Measurements from ENCODE around the gene CLCN3. TPM values are rescaled to one million over a fixed set of nuclear protein-coding genes. Genes with fewer than 3 reads are reported as not detected.

CLCN3 gene
- total and polyA plus RNA-seq, 7 donors = 7.9 to 32.3 (median 24.3) TPM

DNA sequence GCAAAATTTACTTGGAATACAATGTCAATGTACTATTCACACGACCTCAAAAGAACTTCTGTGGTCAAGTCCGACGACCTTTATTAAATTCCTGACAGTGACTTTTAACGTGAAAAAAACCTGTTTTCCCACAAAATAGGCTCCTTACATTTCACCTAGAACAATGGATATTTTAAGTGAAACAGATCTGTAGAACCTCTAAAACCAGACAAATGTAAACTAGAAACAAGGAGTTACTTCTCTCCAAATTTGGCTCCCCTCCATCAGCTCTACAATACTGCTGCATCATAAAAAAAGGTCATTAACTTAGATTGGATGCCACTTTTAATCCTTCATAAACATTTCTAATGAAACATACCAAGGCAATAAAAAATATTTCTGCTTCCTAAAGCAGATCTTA lies 9.2 kb upstream of the CLCN3 start:
- DNase-seq (no peak), ATAC-seq (no peak)
- Histone ChIP-seq H3K4me1 (peaks cover 17% of the 10 kb centered on the region), H3K36me3 (ENCODE audit: insufficient read depth in 1 of 2, low read depth in 1 of 2) (peaks cover 0 to 3% of the 10 kb centered on the region in 2 donors), H3K27me3 (ENCODE audit: insufficient read depth in 3 of 3, low read length in 2 of 3) (no peaks in the 10 kb centered on the region), H3K9me3 (no peaks in the 10 kb centered on the region), H3K27ac (peak overlapping the region; percentile 88), H3K4me3 (peak overlapping the region; percentile 84)
- intact Hi-C loops (cut with DNase I) = loop anchor here in 1 of 2 donors (5.0 to 10.0 kb wide), 3 partner anchors 111 to 436 kb away; no protein-coding TSS in a partner anchor
- 16 to 30% (median 21%) methylated on average over 4 of the region's 4 CpGs for WGBS, 3 donors
- TF ChIP-seq CTCF (IDR thresholded peaks at IDR 0.05) = no peak

GRCh38 chr4:169611991-169612870 lies 8.1 kb upstream of the CLCN3 start, which contains the start of gene NEK1:
Gene NEK1, minus strand, starts transcription at chr4:169612583. Its CDS starts 9,953 bp downstream, at chr4:169602630.
- WGBS, 3 donors = 0% methylated on average over 60 to 61 of the region's 61 CpGs
- intact Hi-C loops (cut with DNase I) = loop anchor here in 1 of 2 donors (5.0 to 10.0 kb wide), 3 partner anchors 110 to 435 kb away; no protein-coding TSS in a partner anchor

DNA sequence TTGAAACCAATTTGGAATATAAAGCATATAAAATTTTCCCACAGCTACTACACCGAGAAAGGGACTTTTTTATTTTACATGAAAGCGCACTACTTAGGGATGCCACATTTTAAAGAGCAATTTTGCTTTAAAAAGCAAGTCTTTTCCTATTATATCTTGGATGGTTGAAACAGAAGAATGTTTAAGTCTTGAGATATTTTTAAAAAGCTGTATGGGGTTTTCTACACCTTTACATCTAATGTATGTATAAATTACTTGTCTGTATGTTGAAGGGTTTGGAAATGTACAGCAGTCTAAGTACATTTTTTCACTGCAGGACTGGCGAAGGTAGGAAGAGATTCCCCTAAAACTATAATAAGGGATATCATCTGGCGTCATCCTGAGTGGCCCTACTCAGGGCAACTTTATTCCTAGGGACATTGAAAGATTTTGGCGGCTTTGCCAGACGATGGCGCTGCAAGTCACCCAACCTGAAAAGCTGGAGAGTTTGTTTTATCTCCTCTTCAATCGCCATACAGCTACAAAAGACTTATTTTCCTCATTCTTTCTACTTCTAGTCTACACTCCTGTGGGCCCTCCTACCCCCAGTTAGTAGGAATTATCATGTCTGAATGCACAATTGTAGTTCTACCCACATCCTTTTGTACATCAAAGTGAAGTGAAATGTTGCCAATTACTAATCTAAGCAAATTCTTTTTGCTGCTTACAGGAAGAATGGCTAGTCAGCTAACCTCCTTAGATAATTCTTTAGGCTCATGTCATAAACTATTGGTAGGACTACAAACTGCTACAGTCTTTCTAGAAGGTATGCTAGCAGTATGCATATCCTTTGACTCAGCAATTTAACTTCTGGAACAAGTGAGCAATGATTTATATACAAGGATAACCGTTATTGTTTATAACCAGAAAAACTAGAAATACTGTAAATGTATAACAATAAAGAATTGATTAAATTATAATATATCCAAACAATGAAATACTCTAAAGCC lies 7.2 kb upstream of the CLCN3 start:
- ATAC-seq = peak; percentile 64 to 83 (median 69)
- Histone ChIP-seq H3K27me3 (ENCODE audit: insufficient read depth in 3 of 3, low read length in 2 of 3) (no peaks in the 10 kb centered on the region), H3K36me3 (ENCODE audit: insufficient read depth in 1 of 2, low read depth in 1 of 2) (peaks cover 0 to 3% of the 10 kb centered on the region in 2 donors), H3K9me3 (no peaks in the 10 kb centered on the region), H3K27ac (peak overlapping the region; percentile 88), H3K4me3 (peak overlapping the region; percentile 84), H3K4me1 (peaks cover 17% of the 10 kb centered on the region)
- TF ChIP-seq CTCF (IDR thresholded peaks at IDR 0.05) = peak; percentile 72
- DNase-seq = peak; percentile 71 to 76
- 4 to 7% (median 4%) methylated on average over 9 of the region's 9 CpGs for WGBS, 3 donors
- intact Hi-C loops (cut with DNase I) = loop anchor here in 1 of 2 donors (5.0 to 10.0 kb wide), 3 partner anchors 109 to 434 kb away; no protein-coding TSS in a partner anchor

More at GRCh38 chr4:169611991-169612870, 8.1 kb upstream of the CLCN3 start, which contains the start of gene NEK1:
- Histone ChIP-seq H3K27ac (peak within 1 kb of the TSS; percentile 88), H3K9me3 (no peaks in the 10 kb centered on the region), H3K27me3 (ENCODE audit: insufficient read depth in 3 of 3, low read length in 2 of 3) (no peaks in the 10 kb centered on the region), H3K36me3 (ENCODE audit: insufficient read depth in 1 of 2, low read depth in 1 of 2) (peaks cover 0 to 3% of the 10 kb centered on the region in 2 donors), H3K4me3 (peak within 1 kb of the TSS; percentile 84), H3K4me1 (peaks cover 17% of the 10 kb centered on the region)
- no peak for TF ChIP-seq CTCF (IDR thresholded peaks at IDR 0.05)
- ATAC-seq (peak; percentile 98 to 99 (median 98)), DNase-seq (peak; percentile 90 to 93)

DNA sequence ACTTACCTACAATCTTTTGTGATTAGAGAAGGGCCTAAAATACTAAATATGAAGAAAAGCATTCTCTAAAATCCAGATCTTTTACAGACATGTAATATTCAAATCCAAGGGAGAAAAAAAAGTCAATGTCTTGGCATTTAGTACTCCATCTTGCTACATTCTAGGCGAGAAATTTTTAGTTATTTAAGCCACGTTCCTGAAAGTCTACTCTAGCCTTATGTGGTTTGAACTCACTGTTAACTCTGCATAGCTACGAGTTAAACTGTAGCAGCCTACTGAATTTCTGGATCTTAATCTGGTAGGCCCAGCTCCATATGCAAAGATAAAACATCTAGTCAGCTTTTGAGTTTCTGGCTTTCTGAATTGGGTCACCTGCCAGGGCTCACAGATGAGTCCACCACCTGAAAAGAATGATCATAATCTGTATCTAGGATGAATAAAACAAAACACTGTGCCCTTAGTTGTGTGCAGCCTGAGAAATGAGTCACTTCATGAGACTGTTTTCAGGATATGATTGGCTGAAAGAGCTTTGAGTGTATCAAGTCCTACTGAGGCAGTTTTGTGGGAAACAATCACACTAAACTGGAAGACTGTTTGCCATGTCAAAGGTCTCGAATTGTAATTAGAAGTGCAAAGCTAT lies 4.8 kb upstream of the CLCN3 start:
- H3K4me1 ChIP-seq = peaks cover 20% of the 10 kb centered on the region
- ATAC-seq (no peak), DNase-seq (no peak)
- intact Hi-C loops (cut with DNase I) = loop anchor here (5.0 to 10.0 kb wide), 4 partner anchors 97 to 412 kb away; partner anchors contain the start of gene MFAP3L (in 1 of the 2)
- no peaks in the 10 kb centered on the region for H3K27me3 ChIP-seq (ENCODE audit: insufficient read depth in 3 of 3, low read length in 2 of 3)
- H3K9me3 ChIP-seq = no peaks in the 10 kb centered on the region
- WGBS, 3 donors = 74 to 78% (median 78%) methylated on average over 4 of the region's 4 CpGs
- no peak overlapping the region for H3K4me3 ChIP-seq
- no peak overlapping the region for H3K27ac ChIP-seq
- no peak for TF ChIP-seq CTCF (IDR thresholded peaks at IDR 0.05)
- no peaks in the 10 kb centered on the region for H3K36me3 ChIP-seq (ENCODE audit: insufficient read depth in 1 of 2, low read depth in 1 of 2)

Measured in psoas muscle (tissue), 8 donors.